Mesenteric fat pad (tissue), 1 donor: ENCODE measurements around the gene CHST12. TPM values are rescaled to one million over a fixed set of nuclear protein-coding genes. Genes with fewer than 3 reads are reported as not detected.

Source experiments
- DNase-seq: peaks from one replicate; pipeline ENCODE4 v3.0.0-alpha.2; 2020; ENCODE audit warnings: low spot score
- total RNA-seq: library from RNA; stranded (reverse); fragmentation: NEBNext Ultra II Directional; extraction: Animal tissue kit (Norgen Biotek cat#: 25700); gene quantifications from one replicate; pipeline ENCODE4 v1.2.1, GENCODE V29; 2021
- donor health status: DM: yes; HTN: yes; CAD: no.

CHST12 gene
- total RNA-seq, 1 donor from 2014 or later, result 19.2 TPM

DNA sequence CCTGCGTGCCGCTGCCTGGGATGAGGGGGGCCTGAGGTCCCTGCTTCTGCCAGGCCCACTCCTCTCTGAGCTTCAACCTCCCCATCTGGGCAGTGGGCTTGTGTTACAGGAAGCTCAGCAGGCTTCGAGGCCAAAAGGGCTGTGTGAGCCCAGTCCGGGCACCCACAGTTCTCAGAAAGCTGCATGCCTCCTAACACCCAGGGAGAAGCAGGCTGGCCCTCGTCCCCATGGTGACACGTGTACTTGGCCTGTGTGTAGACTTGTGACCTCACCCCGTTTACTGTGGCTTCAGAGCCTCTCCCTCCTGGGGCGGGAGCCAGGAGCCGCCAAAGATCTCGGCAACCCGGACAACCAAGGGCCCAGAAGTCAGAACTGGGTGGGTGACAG, 75.0 kb downstream of the CHST12 start:
- no peak for DNase-seq

DNA sequence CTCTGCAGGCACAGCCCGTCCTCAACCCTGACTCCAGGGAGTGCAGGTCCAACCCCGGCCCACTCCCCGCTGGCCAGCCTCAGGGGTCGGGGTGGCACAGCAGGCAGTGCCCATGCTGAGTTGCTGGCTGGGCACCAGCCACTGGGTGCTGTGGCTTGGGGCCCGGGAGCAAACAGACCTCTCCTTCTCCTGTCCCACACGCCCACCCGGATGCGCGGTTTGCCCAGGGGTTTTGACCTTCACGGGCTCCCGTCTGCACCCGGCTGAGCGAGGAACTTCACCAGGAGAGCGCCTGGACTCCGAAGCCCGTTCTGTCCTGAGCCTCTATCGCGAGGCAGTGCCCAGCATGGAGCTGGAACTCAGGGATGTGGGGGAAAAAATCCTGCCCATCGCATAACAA, 75.4 kb downstream of the CHST12 start:
- no peak for DNase-seq

DNA sequence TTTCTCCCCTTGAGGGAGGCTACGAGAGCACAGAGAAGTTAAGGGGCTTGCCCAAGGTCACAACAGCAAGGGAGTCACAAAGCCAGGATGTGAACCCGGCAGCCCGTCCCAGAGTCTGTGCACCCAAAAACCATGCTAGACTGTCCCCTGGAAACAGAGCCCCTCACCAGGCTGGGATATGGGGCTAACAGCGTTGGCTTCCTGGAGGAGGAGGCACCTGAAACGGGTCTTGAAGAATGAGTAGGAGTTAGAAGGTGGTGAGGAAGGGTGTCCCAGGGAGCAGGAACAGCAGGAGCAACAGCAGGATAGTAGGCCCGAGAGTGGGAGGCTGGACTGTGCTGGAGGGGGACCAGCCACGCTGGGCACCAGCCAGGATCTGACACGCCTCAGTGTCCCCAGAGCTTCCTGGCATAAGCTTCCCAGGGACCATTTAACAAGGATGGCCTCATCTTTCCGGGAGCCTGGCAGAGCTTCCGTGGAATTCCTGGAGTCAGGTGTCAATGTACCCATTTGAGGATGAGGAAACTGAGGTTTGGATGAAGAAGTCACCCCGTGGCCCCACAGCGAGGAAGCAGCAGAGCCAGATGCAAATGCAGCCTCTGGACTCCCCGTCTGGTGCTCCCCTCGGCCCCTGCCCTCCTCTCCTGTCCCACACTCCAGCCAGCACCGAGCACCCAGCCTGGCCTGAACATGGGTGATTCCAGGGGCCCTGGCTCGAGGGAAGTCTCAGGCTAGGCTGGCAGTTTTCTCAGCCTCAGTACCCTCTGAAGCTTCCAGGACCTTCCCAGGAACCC, 76.1 kb downstream of the CHST12 start:
- no peak for DNase-seq

DNA sequence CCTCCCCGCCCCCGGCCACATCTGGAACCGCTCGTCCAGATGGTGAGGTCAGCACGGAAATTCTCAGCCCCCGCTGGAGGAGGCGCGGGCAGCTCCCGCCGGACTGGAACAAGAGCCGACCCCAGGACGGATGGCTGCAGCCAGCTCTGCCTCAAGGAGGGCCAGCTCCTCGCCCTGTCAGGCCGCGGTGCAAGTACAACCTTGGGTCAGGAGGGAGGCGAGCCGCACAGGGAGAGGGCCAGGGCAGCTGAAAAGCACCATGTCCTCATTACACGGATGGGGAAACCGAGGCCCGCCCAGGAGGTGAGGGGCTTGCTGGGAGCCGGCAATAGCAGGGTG, 76.6 kb downstream of the CHST12 start:
- no peak for DNase-seq

DNA sequence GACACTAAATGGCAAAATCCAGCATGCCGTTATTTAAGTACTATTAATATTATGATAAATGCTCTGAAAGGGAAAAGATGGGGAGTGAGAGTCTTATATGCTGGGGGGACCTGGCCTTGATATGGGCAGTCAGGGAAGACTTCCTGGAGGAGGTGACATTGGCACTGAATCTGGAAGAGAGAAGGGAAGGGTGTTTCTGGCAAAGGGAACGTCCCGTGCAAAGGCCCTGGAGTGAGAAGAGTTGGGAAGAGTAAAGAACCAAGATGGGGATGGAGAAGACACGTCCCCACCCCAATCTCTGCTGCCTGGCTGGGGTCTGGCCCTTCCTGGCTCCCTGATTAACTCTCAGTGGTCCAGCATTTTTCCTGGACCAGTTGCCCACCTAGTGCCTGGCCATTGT, 77.8 kb downstream of the CHST12 start:
- DNase-seq, result no peak

DNA sequence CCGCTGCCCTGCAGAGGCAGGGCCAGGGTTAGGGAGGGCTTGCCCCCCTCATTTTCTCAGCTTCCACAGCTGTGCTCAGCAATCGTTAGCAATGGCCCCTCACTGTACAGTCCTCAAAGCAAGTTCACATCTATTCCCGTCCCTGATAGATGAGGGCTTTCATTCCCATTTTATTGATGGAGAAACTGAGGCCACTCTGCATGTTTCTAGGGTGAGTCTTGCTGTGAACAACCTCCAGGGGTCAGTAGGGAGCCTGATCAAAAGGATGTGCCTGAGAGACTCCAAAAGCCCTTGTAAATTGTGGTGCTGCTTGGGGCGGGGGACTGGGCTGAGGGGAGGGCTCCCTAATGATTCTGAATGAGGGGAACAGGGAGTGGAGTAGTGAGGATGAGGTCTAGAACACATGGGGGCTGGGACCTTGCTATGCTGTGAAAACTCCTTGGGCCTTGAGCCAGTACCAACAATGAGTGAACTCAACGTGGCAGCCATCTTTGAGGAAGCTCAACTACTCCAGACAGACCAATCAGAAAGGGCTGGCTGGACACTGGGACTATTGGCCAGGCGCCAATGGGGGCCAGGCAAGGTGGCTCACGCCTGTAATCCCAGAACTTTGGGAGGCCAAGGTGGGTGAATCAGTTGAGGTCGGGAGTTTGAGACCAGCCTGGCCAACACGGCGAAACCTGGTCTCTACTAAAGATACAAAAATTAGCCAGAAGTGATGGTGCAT, 79.5 kb downstream of the CHST12 start:
- no peak for DNase-seq

DNA sequence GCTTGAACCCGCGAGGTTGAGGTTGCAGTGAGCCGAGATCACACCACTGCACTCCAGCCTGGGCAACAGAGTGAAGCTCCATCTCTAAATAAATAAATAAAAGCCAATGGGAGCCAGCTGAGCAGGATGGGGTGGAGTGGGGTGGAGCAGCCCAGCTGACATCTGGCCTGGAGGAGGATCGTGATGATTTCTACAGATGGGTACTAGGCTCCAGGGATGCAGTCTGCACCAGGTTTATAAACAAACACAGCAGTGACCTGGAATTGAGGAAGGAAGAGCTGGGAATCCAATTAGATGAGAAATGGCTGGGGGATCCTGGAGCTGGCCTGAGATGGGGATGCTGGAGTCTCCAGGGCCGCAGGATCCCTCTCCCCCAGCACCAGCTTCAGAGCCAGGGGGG, 80.1 kb downstream of the CHST12 start:
- DNase-seq, result no peak

DNA sequence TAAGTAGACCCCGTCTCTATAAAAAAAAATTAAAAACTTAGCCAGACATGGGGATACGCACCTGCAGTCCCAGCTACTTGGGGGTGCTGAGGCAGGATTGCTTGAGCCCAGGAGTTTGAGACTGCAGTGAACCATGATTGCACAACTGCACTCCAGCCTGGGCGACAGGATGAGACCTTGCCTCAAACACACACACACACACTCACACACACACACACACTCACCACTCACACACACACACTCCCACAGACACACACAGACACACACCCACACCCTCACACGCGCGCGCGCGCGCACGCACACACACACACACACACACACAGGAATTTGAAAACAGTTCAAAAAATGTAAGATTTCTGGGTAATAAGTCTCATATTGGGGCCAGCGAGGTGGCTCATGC, 81.5 kb downstream of the CHST12 start:
- no peak for DNase-seq

DNA sequence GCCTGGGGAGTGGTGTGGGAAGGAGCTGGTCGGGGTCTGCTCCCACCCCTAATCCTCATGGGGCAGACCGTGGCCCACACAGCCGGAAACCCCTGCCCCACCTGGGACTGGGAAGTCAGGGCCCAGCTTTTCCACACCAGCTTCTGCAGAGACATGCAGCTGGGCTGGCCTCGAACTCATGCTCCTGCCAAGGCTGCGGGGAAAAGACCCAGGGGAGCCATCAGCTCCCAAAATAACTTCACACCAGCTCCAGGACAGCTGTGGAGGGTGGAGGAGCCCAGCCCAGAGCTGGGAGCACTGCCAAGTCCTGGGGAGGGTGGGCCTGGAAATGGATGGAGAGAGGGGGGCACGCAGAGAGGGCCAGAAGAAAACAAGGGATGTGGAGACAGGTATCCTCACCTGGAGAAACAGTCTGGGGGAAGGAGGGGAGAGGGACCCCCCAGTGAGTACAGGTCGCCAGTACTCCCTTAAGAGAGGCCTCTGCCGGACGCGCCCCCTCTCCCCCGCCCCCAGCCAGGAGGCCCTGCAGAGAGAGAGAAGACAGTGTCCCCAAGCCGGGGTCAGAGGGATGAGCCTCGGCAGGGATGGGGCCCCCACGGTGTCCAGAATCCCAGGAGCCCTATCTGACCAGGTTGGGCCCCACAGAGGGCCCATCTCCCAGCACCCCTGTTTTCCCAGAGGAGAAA, 84.3 kb downstream of the CHST12 start:
- no peak for DNase-seq

DNA sequence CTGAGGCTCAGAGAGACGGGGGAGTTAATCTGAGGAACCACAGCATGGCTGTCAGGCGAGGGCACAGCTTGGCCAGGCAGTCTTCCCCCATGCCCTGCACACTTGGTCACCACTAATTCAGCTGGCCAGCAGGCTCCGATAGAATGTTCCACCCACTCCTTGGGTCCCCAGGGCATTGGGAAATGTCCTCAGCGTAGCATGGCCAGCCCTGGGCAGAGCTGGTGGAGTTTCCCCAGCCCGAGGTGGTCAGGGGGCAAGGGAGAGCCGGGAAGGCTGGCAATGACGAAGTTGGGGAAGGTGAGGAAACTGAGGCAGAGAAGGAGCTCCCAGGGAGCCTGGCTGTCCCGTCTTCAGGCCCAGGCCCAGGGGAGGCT, 84.8 kb downstream of the CHST12 start:
- DNase-seq, result no peak

DNA sequence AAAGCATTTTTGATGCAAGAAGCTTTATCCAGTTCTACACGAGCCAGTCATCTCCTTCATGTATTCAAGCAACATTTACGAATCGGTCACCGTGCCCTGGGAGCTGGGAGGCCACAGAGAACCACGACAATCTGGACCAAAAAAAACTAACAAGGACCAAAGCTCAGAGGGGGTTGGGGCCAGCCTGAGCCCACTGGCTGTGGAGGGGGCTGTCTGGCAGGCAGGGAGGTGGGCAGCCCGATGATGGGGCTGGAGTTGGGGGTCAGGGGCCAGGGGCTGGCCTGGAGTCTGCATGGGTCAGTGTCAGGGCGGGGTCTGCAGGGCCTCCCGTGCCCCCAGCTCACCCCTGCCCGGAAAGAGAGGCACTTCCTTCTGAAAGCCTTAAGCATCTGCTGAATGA, 85.3 kb downstream of the CHST12 start:
- no peak for DNase-seq

DNA sequence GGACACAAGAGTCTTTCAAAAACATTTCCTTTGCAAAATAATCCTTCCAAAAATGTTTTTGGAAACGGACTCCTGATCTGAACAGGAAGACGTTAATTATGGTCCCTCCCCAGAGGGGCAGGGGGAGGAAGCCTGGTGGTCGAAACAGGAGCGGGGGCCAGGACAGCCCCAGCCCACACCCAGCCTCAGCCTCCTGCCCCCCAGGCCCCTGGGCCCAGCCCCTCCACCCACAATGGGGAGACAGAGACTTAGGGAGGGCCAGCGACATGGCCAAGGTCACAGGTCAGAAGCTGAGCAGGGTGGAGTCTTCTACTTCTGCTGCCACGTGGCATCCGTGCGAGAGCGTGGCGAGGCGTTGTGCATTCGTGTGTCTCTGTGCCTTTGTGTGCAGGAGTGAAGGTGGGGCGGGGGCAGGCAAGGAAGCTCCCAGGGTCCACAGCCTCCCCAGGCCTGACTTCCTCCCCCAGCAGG, 86.8 kb downstream of the CHST12 start:
- no peak for DNase-seq

DNA sequence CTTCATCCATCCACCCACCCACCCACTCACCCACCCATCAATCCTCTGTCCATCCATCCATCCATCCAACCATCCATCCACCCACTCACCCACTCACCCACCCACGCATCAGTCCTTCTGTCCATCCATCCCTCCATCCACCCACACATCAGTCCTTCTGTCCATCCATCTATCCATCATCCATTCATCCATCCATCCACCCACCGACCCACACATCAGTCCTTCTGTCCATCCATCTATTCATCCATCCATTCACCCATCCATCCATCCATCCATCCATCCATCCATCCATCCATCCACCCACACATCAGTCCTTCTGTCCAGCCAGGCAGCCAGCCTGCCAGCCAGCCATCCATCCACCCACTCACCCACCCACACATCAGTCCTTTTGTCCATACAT, 88.6 kb downstream of the CHST12 start:
- DNase-seq, result no peak

DNA sequence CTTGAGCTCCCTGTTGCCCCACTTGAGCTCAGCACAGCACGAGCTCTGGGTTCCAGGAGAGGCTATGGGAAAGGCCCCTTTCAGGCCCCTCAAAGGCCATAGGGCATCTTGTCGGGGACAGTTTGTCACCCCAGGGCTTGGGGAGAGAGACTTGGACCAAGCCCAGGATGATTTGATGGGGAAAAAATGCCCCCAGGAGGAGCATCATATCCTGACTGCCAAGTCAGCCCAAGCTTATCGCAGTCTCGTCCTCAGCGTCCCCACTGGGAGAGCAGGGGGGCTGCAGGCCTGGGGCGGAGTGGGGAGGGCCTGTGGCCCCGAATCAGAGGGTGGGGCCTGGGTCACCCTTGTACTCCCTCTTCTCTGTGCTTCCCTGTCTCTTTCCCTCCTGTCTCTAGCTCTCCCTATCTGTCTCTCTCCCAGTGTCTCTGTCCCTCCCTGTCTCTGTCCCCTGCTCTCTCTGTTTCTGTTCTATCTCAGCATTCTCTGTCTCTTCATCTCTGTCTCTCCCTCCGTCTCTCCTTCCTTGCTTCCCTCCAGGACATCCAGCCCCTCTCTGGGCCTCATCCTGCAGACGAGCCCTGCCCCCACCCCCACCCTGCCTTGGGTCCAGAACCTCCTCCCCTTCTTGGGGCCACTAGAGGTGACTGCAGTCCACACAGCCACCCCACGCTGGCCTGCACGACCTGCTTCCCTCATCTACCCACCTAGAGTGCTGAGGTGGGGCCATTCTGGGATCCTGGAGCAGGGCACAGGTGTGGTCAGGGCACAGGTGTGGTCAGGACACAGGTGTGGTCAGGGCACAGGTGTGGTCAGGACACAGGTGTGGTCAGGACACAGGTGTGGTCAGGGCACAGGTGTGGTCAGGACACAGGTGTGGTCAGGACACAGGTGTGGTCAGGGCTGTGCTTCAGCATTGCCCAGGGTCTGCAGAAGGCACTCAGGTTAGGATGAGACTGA, 90.1 kb downstream of the CHST12 start:
- DNase-seq, result no peak

DNA sequence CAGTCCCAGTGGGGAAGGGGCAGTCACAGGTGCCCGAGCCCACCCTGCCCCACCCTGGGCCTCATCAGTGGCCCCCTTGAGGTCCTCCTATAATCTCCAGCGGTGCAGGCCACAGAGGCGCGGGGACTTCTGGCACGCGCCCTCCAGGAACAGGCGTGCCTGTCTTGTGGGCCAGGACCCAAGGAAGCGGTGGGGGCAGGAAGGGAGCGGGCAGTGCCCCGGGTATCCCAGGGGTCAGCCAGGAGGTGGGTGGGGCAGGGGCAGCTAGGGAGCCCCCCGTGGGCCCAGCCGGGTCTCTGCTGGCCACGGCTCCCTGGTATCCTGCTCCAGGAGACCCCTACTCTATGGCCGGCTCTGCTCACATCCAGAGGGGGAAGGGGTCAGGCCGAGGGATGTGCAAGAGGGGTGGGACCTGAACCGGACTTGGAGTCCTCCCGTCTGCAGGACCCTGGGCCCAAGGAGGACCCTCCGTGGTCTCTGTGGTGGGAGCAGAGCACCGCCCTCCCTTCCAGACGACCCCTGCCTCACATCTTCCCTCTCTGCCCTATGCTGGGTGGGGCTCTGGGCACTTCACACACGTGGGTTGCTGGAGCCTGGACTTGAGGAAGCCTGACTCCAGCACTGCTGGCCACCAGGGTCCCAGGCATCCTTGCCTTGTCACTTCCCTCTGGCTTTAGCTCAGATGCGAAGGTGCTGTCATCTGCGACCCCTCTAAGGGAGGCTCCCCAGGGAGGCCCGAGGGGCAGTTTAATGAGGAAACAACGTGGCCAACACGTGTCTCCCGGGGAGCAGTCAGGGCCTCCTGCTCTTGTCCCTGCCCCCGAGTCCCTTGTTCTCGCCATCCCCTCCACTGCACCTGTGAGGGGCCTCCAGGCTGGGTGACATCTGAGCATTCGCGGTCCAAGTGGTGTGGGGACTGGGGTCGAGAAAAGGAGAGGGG, 91.0 kb downstream of the CHST12 start:
- DNase-seq, result no peak

DNA sequence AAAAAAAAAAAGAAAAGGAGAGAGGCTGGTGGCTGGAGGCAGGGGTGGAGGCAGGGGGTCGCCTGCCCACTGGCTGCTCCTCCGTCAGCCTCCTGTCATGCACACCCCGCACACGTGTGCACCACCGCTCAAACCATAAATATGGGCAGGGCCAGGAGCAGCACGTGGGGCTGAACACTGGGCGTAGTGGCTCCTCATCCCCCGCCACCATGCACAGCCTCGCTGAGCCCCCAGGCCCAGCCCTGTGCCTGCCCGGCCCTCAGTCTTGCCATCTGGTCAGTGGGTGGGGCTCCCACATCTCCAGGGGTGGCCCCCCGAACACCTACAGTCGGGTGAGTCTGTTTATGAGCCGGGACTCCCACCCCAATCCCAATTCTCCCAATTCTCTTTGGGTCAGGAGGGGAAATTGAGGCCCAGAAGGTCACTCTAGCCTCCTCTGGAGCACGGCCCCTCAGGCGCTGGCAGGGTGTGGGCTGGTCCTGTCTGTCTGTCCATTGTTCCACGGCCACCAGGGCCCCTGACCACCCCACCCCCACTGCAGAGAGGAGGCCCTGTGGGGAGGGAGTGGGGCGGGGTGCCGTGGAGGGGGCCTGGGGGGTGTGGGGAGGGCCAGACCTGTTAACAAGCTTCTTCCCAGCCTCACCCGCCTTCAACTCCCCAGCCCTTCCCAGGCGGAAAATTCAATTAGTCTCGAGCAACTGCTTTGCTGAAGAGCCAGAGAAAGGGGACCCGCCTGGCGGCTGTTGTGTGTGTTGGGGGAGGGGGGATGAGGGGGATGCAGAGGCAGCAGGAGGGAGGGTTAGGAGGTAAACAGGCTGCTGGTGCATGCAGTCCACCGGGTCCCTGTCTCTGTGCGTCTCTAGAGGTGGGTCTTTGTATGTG, 92.2 kb downstream of the CHST12 start:
- DNase-seq, result no peak

DNA sequence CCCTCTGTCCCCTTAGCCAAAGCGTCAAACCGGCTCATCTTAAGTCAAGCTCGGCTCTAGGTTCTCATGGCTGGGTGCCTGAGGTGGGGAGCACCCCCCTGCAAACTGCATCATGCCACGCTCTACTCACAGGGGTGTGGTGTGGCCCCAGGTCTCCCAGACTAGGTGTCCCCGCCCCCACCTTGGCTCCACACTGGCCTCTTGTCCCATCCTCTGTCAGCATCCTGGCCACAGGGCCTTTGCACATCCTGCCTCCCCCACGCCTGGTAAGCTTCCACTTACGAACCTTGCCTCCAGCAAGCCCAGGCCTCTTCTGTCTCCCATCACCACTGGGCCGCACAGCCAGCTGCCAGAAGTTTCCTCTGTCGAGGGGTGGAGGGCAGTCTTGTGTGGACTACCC, 93.0 kb downstream of the CHST12 start:
- DNase-seq, result no peak

DNA sequence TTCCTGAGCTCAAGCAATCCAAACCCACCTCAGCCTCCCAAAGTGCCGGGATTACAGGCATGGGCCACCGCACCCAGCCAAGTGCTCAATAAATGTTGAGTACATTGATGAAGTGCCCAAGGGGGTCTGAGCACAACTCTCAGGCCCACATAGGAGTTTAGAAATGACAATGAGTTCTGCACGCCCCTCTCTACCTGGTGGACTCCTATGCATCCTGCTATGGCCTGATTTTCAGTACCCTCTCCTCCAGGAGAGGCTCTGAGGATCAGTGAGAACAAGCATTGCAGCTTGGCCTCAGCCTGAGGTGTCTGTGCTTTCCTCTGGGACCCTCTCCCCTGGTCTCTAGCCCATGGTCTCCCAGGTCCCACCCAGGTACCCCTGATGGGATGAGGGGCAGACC, 93.7 kb downstream of the CHST12 start:
- no peak for DNase-seq
